Esophagus squamous epithelium (tissue), 5 donors: ENCODE data around the gene HLA-A. TPM values are rescaled to one million over a fixed set of nuclear protein-coding genes. Genes with fewer than 3 reads are reported as not detected.
A peak's percentile ranks its signal among the peaks of the same experiment; 100 is the strongest.

ENCODE experiments used
- DNase-seq: peaks from one replicate; lab custom pipeline; 2025; lab: John Stamatoyannopoulos, UW
- H3K27ac ChIP-seq, 4 donors: fragments of 200-600 bp; sonication (generic); one replicate each; pipeline ENCODE4 v1.5.1; 2016 to 2019; ENCODE audit warnings: mild to moderate bottlenecking in 1 of 4
- H3K27me3 ChIP-seq, 4 donors: fragments of 200-600 bp; sonication (generic); 1 replicate in 3 of 4; 2 replicates in 1 of 4; pipeline versions ENCODE4 v1.5.1 to v1.6.0; 2017 to 2021; ENCODE audit warnings: antibody characterized with exemption in 1 of 4
- H3K36me3 ChIP-seq, 3 donors: fragments of 200-600 bp; sonication (generic); one replicate each; pipeline ENCODE4 v1.5.1; 2016 to 2019
- H3K4me1 ChIP-seq, 3 donors: fragments of 200-600 bp; sonication (generic); one replicate each; pipeline ENCODE4 v1.5.1; 2017 to 2019
- H3K4me3 ChIP-seq, 4 donors: fragments of 200-600 bp; sonication (generic); 1 replicate in 3 of 4; 2 replicates in 1 of 4; pipeline ENCODE4 v1.5.1; 2016 to 2019; ENCODE audit warnings: mild to moderate bottlenecking in 2 of 4, moderate library complexity in 1 of 4
- H3K9me3 ChIP-seq, 3 donors: fragments of 200-600 bp; sonication (generic); one replicate each; pipeline ENCODE4 v1.5.1; 2016 to 2019
- POLR2A ChIP-seq, 4 donors: fragments of 450-650 bp; IDR thresholded peaks; one replicate each; pipeline ENCODE4 v1.6.1; 2017; ENCODE audit warnings: antibody characterized with exemption in 4 of 4, mild to moderate bottlenecking in 4 of 4, moderate library complexity in 3 of 4
- WGBS, 2 donors: methylation state at CpG; one replicate each; pipeline ENCODE4 v1.1.5; 2018; 5-methylcytosine and 5-hydroxymethylcytosine counted together
- intact Hi-C: fragments of 100-400 bp; cut with DNase I; formaldehyde crosslinking; loops from one replicate; pipeline ENCODE4 v1.15.0; 2022
- total RNA-seq, 4 donors: library from RNA; depleted of rRNA; stranded (reverse); fragments of >200 nt; gene quantifications; one replicate each; pipeline ENCODE4 v1.1.0, GENCODE V29; 2016
- TF ChIP-seq, protein P1 (sequence below), 6 experiments: fragments of 450-650 bp in 4 of 6; fragments of 200-600 bp in 2 of 6; sonication (generic) in 2 of 6; IDR thresholded peaks; one replicate each; pipeline ENCODE4 v1.5.1; 2016 to 2019; ENCODE audit warnings: antibody characterized with exemption in 6 of 6, mild to moderate bottlenecking in 4 of 6, moderate library complexity in 4 of 6
- donor health status: DM: yes; HTN: yes; CAD: no.

Gene HLA-A
- total RNA-seq, 4 donors from 2014 or later = 182 to 1,095 (median 304) TPM

DNA sequence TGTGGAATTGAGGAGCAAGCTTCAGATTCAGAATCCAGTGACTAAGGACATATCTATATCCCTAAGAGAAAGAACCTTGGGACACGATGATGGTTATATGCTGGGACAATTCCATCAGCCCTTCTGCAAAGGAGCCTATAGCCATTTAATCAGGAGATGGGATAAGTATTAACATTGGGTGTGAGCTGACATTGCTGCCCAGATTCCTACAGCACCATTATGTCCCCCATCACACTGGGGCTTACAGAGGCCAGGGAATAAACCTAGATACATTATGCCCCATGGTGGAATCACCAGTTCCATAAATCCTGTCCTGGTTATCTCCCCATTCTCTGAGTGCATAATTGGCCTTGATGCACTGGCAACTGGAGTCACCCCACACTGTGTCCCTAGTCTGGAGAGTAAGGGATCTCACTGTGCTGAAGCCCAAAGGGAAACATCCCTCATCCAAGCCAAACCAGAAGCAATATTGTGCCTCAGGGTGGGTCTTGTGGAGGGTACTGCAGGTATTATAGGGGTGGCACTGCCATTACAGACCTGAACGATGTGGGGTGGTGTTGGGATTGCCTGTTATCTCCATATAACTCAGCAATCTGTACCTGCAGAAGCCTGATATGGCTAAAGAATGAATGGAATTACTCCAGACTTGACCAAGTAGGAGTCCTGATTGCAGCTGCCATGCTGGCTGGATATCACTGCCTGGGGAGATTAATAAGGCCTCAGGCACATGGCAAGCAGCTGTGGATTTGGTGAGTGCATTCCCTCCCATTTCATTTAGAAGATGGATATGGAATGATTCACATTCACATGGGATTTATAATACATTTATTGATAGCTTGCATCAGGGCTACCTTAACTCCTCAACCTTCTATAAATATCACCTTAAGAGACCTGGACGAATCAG, 5.0 kb downstream of the HLA-A start:
- peaks cover 0 to 29% (median 0%) of the 10 kb centered on the region in 3 donors for H3K4me1 ChIP-seq
- TF ChIP-seq, protein P1, sequence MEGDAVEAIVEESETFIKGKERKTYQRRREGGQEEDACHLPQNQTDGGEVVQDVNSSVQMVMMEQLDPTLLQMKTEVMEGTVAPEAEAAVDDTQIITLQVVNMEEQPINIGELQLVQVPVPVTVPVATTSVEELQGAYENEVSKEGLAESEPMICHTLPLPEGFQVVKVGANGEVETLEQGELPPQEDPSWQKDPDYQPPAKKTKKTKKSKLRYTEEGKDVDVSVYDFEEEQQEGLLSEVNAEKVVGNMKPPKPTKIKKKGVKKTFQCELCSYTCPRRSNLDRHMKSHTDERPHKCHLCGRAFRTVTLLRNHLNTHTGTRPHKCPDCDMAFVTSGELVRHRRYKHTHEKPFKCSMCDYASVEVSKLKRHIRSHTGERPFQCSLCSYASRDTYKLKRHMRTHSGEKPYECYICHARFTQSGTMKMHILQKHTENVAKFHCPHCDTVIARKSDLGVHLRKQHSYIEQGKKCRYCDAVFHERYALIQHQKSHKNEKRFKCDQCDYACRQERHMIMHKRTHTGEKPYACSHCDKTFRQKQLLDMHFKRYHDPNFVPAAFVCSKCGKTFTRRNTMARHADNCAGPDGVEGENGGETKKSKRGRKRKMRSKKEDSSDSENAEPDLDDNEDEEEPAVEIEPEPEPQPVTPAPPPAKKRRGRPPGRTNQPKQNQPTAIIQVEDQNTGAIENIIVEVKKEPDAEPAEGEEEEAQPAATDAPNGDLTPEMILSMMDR (IDR thresholded peaks at IDR 0.05) = no peak
- no peak for TF ChIP-seq POLR2A (IDR thresholded peaks at IDR 0.05)
- 48 to 72% methylated on average over 2 to 3 of the region's 3 CpGs for WGBS, 2 donors

DNA sequence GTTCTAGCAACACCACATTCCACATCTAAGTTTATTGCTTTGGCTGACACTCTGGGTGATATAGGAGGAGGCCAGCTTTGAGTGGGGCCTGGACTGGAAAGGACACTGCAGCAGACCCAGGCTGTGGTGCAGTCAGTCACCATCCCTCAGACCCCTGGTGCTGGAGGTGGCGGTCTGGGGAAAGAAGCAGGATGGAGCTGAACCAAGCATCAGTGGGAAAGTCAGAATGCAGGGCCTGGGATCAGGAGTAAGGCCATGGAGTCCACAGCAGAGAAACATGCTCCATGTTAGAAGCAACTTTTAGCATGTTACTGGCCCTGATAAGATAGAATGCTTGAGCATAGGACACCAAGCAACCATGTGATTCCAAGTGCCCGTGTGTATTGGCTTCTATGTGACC, 5.9 kb downstream of the HLA-A start:
- intact Hi-C loops = no loop called here
- WGBS, 2 donors = 62 to 84% methylated on average over 2 of the region's 2 CpGs

More for the DNA sequence above, 5.0 kb downstream of the HLA-A start:
- Histone ChIP-seq H3K36me3 (peaks cover 0 to 28% (median 0%) of the 10 kb centered on the region in 3 donors), H3K27ac (peak overlapping the region in 1 of 4 donors; percentile 9), H3K27me3 (no peaks in the 10 kb centered on the region), H3K4me3 (no peak overlapping the region), H3K9me3 (no peaks in the 10 kb centered on the region)
- intact Hi-C loops = no loop called here
- DNase-seq = no peak

DNA sequence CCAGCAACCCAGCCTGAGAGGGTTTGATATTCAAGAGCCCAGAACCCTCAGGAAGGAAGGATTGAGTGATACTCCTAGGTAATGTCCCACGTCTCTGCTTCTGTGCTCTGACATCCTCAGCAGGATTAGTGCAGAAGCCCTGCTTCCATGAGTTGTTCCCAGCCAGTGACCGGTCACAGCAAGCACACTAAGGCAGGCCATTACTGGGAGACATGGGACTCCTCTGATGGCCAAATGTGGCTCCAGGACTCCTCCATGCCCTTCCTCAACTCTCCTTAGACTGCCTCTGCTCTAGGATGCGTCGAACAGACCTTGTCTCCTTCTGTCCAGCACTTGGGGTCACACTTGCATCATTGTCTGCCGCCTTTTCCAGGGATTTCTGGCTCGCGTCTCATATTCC, 7.6 kb downstream of the HLA-A start:
- Histone ChIP-seq H3K4me1 (peaks cover 0 to 19% (median 0%) of the 10 kb centered on the region in 3 donors), H3K4me3 (no peak overlapping the region), H3K9me3 (no peaks in the 10 kb centered on the region), H3K27ac (no peak overlapping the region), H3K36me3 (peaks cover 0 to 20% (median 0%) of the 10 kb centered on the region in 3 donors), H3K27me3 (no peaks in the 10 kb centered on the region)
- TF ChIP-seq POLR2A (IDR thresholded peaks at IDR 0.05) = no peak
- TF ChIP-seq, protein P1 (IDR thresholded peaks at IDR 0.05) = no peak
- intact Hi-C loops = loop anchor here (5.0 kb wide), 1 partner anchor 153 kb away; no protein-coding TSS in a partner anchor
- WGBS, 2 donors = 65 to 79% methylated on average over 6 to 7 of the region's 7 CpGs
- DNase-seq = no peak

More for the DNA sequence above, 5.9 kb downstream of the HLA-A start:
- Histone ChIP-seq H3K36me3 (peaks cover 0 to 28% (median 0%) of the 10 kb centered on the region in 3 donors), H3K9me3 (no peaks in the 10 kb centered on the region), H3K4me1 (peaks cover 0 to 34% (median 0%) of the 10 kb centered on the region in 3 donors), H3K27me3 (no peaks in the 10 kb centered on the region), H3K27ac (no peak overlapping the region), H3K4me3 (no peak overlapping the region)
- TF ChIP-seq, protein P1 (IDR thresholded peaks at IDR 0.05) = no peak
- TF ChIP-seq POLR2A (IDR thresholded peaks at IDR 0.05) = no peak
- no peak for DNase-seq

DNA sequence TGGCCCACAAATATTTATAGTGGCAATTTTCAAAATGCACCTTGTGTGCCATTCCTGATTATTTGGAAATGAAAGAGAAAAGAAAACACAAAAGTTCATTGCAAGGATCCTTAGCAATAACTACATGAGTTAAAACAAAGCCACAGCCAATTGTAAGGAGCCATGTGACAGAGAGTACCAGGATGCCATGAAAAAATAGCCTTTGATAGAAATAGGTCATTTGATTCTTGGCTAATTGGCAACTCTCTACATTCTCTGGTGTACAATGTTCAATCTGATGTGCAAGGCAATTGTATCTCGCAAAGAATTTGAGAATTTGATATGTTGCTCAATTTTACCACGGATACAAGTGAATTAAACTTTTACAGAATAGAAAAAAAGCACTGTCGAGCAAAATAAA, 9.6 kb downstream of the HLA-A start:
- Histone ChIP-seq H3K27me3 (no peaks in the 10 kb centered on the region), H3K4me3 (no peak overlapping the region), H3K36me3 (peaks cover 0 to 13% (median 0%) of the 10 kb centered on the region in 3 donors), H3K27ac (no peak overlapping the region), H3K4me1 (peaks cover 0 to 6% (median 0%) of the 10 kb centered on the region in 3 donors), H3K9me3 (no peaks in the 10 kb centered on the region)
- no peak for TF ChIP-seq POLR2A (IDR thresholded peaks at IDR 0.05)
- TF ChIP-seq, protein P1 (IDR thresholded peaks at IDR 0.05) = no peak
- intact Hi-C loops = loop anchor here (5.0 kb wide), 1 partner anchor 155 kb away; no protein-coding TSS in a partner anchor
- DNase-seq = no peak
- WGBS, 2 donors = 54 to 76% methylated on average over 3 of the region's 3 CpGs

DNA sequence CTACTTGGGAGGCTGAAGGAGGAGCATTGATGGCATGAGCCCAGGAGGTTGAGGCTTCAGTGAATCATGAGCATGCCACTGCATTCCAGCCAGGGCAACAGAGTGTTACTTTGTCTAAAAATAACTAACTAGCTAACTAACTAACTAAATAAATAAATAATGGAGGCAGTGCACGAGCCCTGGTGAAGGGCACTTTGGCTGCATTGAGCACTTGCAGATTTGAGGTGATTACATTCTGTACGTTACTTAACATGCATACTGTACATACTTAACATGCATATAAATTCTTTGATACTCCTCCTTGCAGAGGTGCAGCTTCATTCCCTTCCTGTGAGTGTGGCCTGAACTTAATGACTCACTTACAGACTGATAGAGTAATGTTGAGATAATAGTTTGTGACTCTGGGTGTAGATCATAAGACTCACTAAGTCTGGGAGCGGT, 10.7 kb downstream of the HLA-A start:
- DNase-seq = no peak
- intact Hi-C loops = loop anchor here (5.0 kb wide), 1 partner anchor 156 kb away; no protein-coding TSS in a partner anchor
- no peaks in the 10 kb centered on the region for H3K9me3 ChIP-seq
- no peak overlapping the region for H3K27ac ChIP-seq
- 38 to 55% methylated on average over 2 to 3 of the region's 3 CpGs for WGBS, 2 donors
- peaks cover 0 to 6% (median 0%) of the 10 kb centered on the region in 3 donors for H3K4me1 ChIP-seq
- H3K27me3 ChIP-seq = no peaks in the 10 kb centered on the region
- no peak overlapping the region for H3K4me3 ChIP-seq
- no peak for TF ChIP-seq POLR2A (IDR thresholded peaks at IDR 0.05)
- TF ChIP-seq, protein P1 (IDR thresholded peaks at IDR 0.05) = no peak
- H3K36me3 ChIP-seq = peaks cover 0 to 8% (median 0%) of the 10 kb centered on the region in 3 donors
